Measurements from ENCODE around the gene ADCY2. TPM values are rescaled to one million over a fixed set of nuclear protein-coding genes. Genes with fewer than 3 reads are reported as not detected.

ADCY2 gene
- polyA plus RNA-seq, 1 of the 3 experiments (the other 2 are of a cell fraction) = not detected

GRCh38 chr5:7347377-7347776 is 48.6 kb upstream of the ADCY2 start:
- H3K4me2 ChIP-seq = no peak overlapping the region
- H4K20me1 ChIP-seq (ENCODE audit: insufficient read depth) = no peaks in the 10 kb centered on the region
- no peak overlapping the region for H3K27ac ChIP-seq (ENCODE audit: low read depth in 2 of 2, low read length in 1 of 2)
- DNase-seq = no peak
- no peaks in the 10 kb centered on the region for H3K9me2 ChIP-seq
- WGBS (ENCODE audit: low lambda C conversion rate) = under 1% methylated on average over 6 of the region's 6 CpGs
- ChIA-PET CTCF (no interaction called here), POLR2A (no interaction called here)
- H3K9ac ChIP-seq = no peak overlapping the region
- no peaks in the 10 kb centered on the region for H3K4me1 ChIP-seq (ENCODE audit: control insufficient read depth in 1 of 2, insufficient read depth in 2 of 2, low read depth in 1 of 2, low read length in 1 of 2)
- H2AFZ ChIP-seq (ENCODE audit: low read depth) = no peak overlapping the region
- H3K36me3 ChIP-seq (replicated peaks in 1 of 2; ENCODE audit: control insufficient read depth in 1 of 2, insufficient read depth in 2 of 2, low read length in 1 of 2) = no peaks in the 10 kb centered on the region
- H3K4me3 ChIP-seq (ENCODE audit: low read depth in 2 of 2, low read length in 1 of 2) = no peak overlapping the region
- H3F3A ChIP-seq (replicated peaks; ENCODE audit: insufficient read depth) = no peaks in the 10 kb centered on the region
- no peaks in the 10 kb centered on the region; the same call in 1 of the 2 replicates for H3K27me3 ChIP-seq (ENCODE audit: insufficient read depth)
- H3K79me2 ChIP-seq (ENCODE audit: insufficient read depth) = no peaks in the 10 kb centered on the region
- no peaks in the 10 kb centered on the region for H3K9me3 ChIP-seq
- no peak for TF ChIP-seq RXRA (IDR thresholded peaks at IDR 0.05; ENCODE audit: borderline replicate concordance, low read depth)
- no peak for TF ChIP-seq RCOR1 (IDR thresholded peaks at IDR 0.05; ENCODE audit: low read length)
- TF ChIP-seq NRF1 (IDR thresholded peaks at IDR 0.05; ENCODE audit: low read depth, low read length) = no peak
- no peak for TF ChIP-seq SMC3 (IDR thresholded peaks at IDR 0.05; ENCODE audit: low read depth, low read length)
- TF ChIP-seq FOXJ3 (CRISPR knock-in tag; IDR thresholded peaks at IDR 0.05) = no peak
- TF ChIP-seq POLR2AphosphoS5 (IDR thresholded peaks at IDR 0.05; ENCODE audit: low read depth, low read length) = no peak
- TF ChIP-seq, protein P1, sequence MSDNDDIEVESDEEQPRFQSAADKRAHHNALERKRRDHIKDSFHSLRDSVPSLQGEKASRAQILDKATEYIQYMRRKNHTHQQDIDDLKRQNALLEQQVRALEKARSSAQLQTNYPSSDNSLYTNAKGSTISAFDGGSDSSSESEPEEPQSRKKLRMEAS (IDR thresholded peaks at IDR 0.05; ENCODE audit: low read depth) = no peak
- no peak for TF ChIP-seq FOSL2 (IDR thresholded peaks at IDR 0.05; ENCODE audit: borderline replicate concordance, low read depth)
- TF ChIP-seq YY1 (IDR thresholded peaks at IDR 0.05; ENCODE audit: low read depth) = no peak
- TF ChIP-seq MXI1 (IDR thresholded peaks at IDR 0.05; ENCODE audit: low read depth, low read length) = no peak
- TF ChIP-seq TAF1 (IDR thresholded peaks at IDR 0.05; ENCODE audit: borderline replicate concordance, low read depth, low read length) = no peak
- TF ChIP-seq RFX5 (IDR thresholded peaks at IDR 0.05; ENCODE audit: low read length) = no peak
- TF ChIP-seq, protein P2, sequence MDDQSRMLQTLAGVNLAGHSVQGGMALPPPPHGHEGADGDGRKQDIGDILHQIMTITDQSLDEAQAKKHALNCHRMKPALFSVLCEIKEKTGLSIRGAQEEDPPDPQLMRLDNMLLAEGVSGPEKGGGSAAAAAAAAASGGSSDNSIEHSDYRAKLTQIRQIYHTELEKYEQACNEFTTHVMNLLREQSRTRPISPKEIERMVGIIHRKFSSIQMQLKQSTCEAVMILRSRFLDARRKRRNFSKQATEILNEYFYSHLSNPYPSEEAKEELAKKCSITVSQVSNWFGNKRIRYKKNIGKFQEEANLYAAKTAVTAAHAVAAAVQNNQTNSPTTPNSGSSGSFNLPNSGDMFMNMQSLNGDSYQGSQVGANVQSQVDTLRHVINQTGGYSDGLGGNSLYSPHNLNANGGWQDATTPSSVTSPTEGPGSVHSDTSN (IDR thresholded peaks at IDR 0.05) = no peak
- no peak for TF ChIP-seq NFIC (IDR thresholded peaks at IDR 0.05; ENCODE audit: borderline replicate concordance)
- TF ChIP-seq ELF1 (IDR thresholded peaks at IDR 0.05) = no peak
- TF ChIP-seq, protein P3, sequence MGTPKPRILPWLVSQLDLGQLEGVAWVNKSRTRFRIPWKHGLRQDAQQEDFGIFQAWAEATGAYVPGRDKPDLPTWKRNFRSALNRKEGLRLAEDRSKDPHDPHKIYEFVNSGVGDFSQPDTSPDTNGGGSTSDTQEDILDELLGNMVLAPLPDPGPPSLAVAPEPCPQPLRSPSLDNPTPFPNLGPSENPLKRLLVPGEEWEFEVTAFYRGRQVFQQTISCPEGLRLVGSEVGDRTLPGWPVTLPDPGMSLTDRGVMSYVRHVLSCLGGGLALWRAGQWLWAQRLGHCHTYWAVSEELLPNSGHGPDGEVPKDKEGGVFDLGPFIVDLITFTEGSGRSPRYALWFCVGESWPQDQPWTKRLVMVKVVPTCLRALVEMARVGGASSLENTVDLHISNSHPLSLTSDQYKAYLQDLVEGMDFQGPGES (IDR thresholded peaks at IDR 0.05; ENCODE audit: low read depth, low read length) = no peak

DNA sequence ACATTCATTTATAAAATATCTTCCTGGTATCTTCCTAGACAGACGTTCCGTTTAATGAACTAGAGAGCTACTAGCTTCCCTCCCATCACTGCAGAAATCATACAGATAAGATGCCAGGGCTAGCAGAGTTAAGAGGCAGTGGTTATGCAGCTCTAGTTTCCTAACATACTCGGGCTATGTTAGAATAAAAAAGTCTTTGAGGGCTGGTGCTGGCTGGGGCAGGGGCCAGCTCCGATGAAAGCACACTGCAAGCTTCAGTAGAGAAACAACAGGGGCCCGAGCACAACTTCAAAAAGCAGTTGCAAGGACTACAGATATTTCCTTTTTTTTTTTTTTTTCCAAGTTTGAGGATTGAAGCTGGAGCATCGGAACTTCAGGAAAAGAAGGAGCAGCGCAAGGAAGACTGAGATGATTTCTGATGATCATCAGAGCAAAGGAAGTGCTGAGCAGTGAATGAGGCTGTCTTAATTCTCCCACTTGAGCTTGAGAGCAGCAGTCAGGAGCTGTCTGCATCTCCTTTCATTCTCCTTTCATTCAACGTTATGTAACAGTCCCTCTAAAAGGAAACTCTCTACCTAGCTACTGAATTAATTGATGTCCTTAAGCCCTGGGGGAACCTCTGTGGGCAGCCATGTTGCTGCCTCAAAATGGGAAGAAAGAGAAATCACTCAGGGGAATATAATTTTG is 47.6 kb upstream of the ADCY2 start:
- POLR2A ChIA-PET = no interaction called here
- Histone ChIP-seq H3K79me2 (ENCODE audit: insufficient read depth) (no peaks in the 10 kb centered on the region), H4K20me1 (ENCODE audit: insufficient read depth) (no peaks in the 10 kb centered on the region), H3K27me3 (ENCODE audit: insufficient read depth) (no peaks in the 10 kb centered on the region; the same call in 1 of the 2 replicates), H3K4me3 (ENCODE audit: low read depth in 2 of 2, low read length in 1 of 2) (no peak overlapping the region), H3K27ac (ENCODE audit: low read depth in 2 of 2, low read length in 1 of 2) (no peak overlapping the region), H3K36me3 (replicated peaks in 1 of 2; ENCODE audit: control insufficient read depth in 1 of 2, insufficient read depth in 2 of 2, low read length in 1 of 2) (no peaks in the 10 kb centered on the region), H3K4me2 (no peak overlapping the region), H3K9ac (no peak overlapping the region), H3K9me2 (no peaks in the 10 kb centered on the region), H2AFZ (ENCODE audit: low read depth) (no peak overlapping the region), H3F3A (replicated peaks; ENCODE audit: insufficient read depth) (no peaks in the 10 kb centered on the region), H3K9me3 (no peaks in the 10 kb centered on the region), H3K4me1 (ENCODE audit: control insufficient read depth in 1 of 2, insufficient read depth in 2 of 2, low read depth in 1 of 2, low read length in 1 of 2) (no peaks in the 10 kb centered on the region)
- TF ChIP-seq RAD21 (IDR thresholded peaks at IDR 0.05; ENCODE audit: low read length) (no peak), NRF1 (IDR thresholded peaks at IDR 0.05; ENCODE audit: low read depth, low read length) (no peak), FOXJ3 (CRISPR knock-in tag; IDR thresholded peaks at IDR 0.05) (no peak), SMC3 (IDR thresholded peaks at IDR 0.05; ENCODE audit: low read depth, low read length) (no peak)
- 3% methylated on average over 8 of the region's 8 CpGs for WGBS (ENCODE audit: low lambda C conversion rate)
- CTCF ChIA-PET = no interaction called here
- DNase-seq = no peak

Measured in SK-N-SH (cell line).